Measurements from ENCODE around the gene DYDC2. TPM values are rescaled to one million over a fixed set of nuclear protein-coding genes. Genes with fewer than 3 reads are reported as not detected.

The DYDC2 gene
- not detected for total RNA-seq

DNA sequence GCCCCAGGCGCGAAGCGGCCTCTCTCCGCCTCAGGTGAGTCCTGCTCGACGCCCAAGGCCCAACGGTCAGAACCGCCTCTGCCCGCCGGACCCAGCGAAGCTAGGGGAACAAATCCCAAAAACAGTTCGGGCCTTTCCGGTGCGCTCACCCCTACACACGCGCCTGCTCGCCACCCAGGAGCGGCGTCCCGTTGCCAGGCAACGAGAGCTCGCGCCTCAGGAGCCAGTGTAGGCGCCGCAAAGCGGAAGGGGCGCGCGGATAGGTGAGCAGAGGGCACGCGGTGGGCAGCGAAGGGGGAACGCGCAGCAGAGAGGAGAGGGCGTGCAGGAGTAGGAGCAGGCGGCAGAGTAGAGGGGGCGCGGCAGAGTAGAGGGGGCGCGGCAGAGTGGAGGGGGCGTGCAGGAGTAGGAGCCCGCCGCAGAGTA, at the start of gene DYDC2, which contains the start of gene DYDC1:
TSS of gene DYDC2 (plus strand) at position 219 of the 426 bp plus-strand sequence. CDS start 5,663 bp downstream, outside the sequence.
TSS of gene DYDC1 (minus strand) at position 193 of the 426 bp plus-strand sequence. CDS start 4,154 bp downstream, outside the sequence.
- Histone ChIP-seq H3K27me3 (ENCODE audit: control insufficient read depth in 3 of 3, insufficient read depth in 3 of 3, low read length in 3 of 3) (peaks cover 9 to 21% (median 16%) of the 10 kb centered on the region in 3 donors), H3K9ac (ENCODE audit: low read depth in 1 of 3, low read length in 3 of 3) (peak within 1 kb of the TSS in 1 of 3 donors; percentile 33)

GRCh38 chr10:80313523-80313922, 43.1 kb upstream of the DYDC2 start:
- H3K4me1 ChIP-seq (ENCODE audit: control insufficient read depth in 3 of 3, insufficient read depth in 3 of 3, low read length in 3 of 3), result no peaks in the 10 kb centered on the region
- no peaks in the 10 kb centered on the region for H3K27me3 ChIP-seq (ENCODE audit: control insufficient read depth in 3 of 3, insufficient read depth in 3 of 3, low read length in 3 of 3)
- H3K9me3 ChIP-seq (ENCODE audit: control insufficient read depth in 3 of 3, low read length in 3 of 3), result no peaks in the 10 kb centered on the region
- H3K4me3 ChIP-seq (ENCODE audit: low read length in 3 of 3), result no peak overlapping the region
- H3K9ac ChIP-seq (ENCODE audit: low read depth in 1 of 3, low read length in 3 of 3), result no peak overlapping the region
- no peak overlapping the region for H3K27ac ChIP-seq (ENCODE audit: low read depth, low read length)
- H3K36me3 ChIP-seq (ENCODE audit: control insufficient read depth in 3 of 3, insufficient read depth in 3 of 3, low read length in 3 of 3), result no peaks in the 10 kb centered on the region

More for the DNA sequence above, at the start of gene DYDC2, which contains the start of gene DYDC1:
- peak within 1 kb of the TSS; percentile 23 to 60 (median 52) for H3K4me3 ChIP-seq (ENCODE audit: low read length in 3 of 3)
- H3K27ac ChIP-seq (ENCODE audit: low read depth, low read length), result no peak within 1 kb of the TSS
- H3K9me3 ChIP-seq (ENCODE audit: control insufficient read depth in 3 of 3, low read length in 3 of 3), result no peaks in the 10 kb centered on the region
- H3K4me1 ChIP-seq (ENCODE audit: control insufficient read depth in 3 of 3, insufficient read depth in 3 of 3, low read length in 3 of 3), result peaks cover 2 to 5% (median 3%) of the 10 kb centered on the region in 3 donors
- no peaks in the 10 kb centered on the region for H3K36me3 ChIP-seq (ENCODE audit: control insufficient read depth in 3 of 3, insufficient read depth in 3 of 3, low read length in 3 of 3)

DNA sequence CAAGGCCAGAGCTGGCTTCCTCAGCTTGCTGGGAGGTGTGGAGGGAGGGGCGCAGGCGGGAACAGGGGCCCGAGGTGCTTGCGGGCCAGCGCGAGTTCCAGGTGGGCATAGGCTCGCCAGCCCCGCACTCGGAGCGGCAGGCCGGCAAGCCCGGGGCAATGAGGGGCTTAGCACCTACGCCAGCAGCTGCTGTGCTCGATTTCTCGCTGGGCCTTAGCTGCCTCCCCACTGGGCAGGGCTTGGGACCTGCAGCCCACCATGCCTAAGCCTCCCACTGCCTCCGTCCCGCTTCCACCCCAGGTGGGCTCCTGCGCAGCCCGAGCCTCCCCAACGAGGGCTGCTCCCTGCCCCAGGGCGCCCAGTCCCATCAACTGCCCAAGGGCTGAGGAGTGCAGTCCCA, 41.2 kb upstream of the DYDC2 start:
- Histone ChIP-seq H3K27ac (ENCODE audit: low read depth, low read length) (no peak overlapping the region), H3K27me3 (ENCODE audit: control insufficient read depth in 3 of 3, insufficient read depth in 3 of 3, low read length in 3 of 3) (peaks cover 0 to 3% (median 0%) of the 10 kb centered on the region in 3 donors), H3K4me1 (ENCODE audit: control insufficient read depth in 3 of 3, insufficient read depth in 3 of 3, low read length in 3 of 3) (no peaks in the 10 kb centered on the region), H3K36me3 (ENCODE audit: control insufficient read depth in 3 of 3, insufficient read depth in 3 of 3, low read length in 3 of 3) (no peaks in the 10 kb centered on the region), H3K9me3 (ENCODE audit: control insufficient read depth in 3 of 3, low read length in 3 of 3) (no peaks in the 10 kb centered on the region), H3K9ac (ENCODE audit: low read depth in 1 of 3, low read length in 3 of 3) (no peak overlapping the region), H3K4me3 (ENCODE audit: low read length in 3 of 3) (no peak overlapping the region)

GRCh38 chr10:80318742-80319141, 37.8 kb upstream of the DYDC2 start:
- Histone ChIP-seq H3K27ac (ENCODE audit: low read depth, low read length) (no peak overlapping the region), H3K36me3 (ENCODE audit: control insufficient read depth in 3 of 3, insufficient read depth in 3 of 3, low read length in 3 of 3) (no peaks in the 10 kb centered on the region), H3K9ac (ENCODE audit: low read depth in 1 of 3, low read length in 3 of 3) (no peak overlapping the region), H3K9me3 (ENCODE audit: control insufficient read depth in 3 of 3, low read length in 3 of 3) (no peaks in the 10 kb centered on the region), H3K27me3 (ENCODE audit: control insufficient read depth in 3 of 3, insufficient read depth in 3 of 3, low read length in 3 of 3) (peaks cover 0 to 3% (median 0%) of the 10 kb centered on the region in 3 donors), H3K4me1 (ENCODE audit: control insufficient read depth in 3 of 3, insufficient read depth in 3 of 3, low read length in 3 of 3) (no peaks in the 10 kb centered on the region), H3K4me3 (ENCODE audit: low read length in 3 of 3) (no peak overlapping the region)

- Histone ChIP-seq H3K27ac (ENCODE audit: low read depth, low read length) (no peak overlapping the region), H3K9ac (ENCODE audit: low read depth in 1 of 3, low read length in 3 of 3) (no peak overlapping the region), H3K9me3 (ENCODE audit: control insufficient read depth in 3 of 3, low read length in 3 of 3) (no peaks in the 10 kb centered on the region), H3K4me1 (ENCODE audit: control insufficient read depth in 3 of 3, insufficient read depth in 3 of 3, low read length in 3 of 3) (no peaks in the 10 kb centered on the region), H3K27me3 (ENCODE audit: control insufficient read depth in 3 of 3, insufficient read depth in 3 of 3, low read length in 3 of 3) (peaks cover 0 to 3% (median 0%) of the 10 kb centered on the region in 3 donors), H3K36me3 (ENCODE audit: control insufficient read depth in 3 of 3, insufficient read depth in 3 of 3, low read length in 3 of 3) (no peaks in the 10 kb centered on the region), H3K4me3 (ENCODE audit: low read length in 3 of 3) (no peak overlapping the region)
Observed at GRCh38 chr10:80319318-80319717, 37.3 kb upstream of the DYDC2 start.

DNA sequence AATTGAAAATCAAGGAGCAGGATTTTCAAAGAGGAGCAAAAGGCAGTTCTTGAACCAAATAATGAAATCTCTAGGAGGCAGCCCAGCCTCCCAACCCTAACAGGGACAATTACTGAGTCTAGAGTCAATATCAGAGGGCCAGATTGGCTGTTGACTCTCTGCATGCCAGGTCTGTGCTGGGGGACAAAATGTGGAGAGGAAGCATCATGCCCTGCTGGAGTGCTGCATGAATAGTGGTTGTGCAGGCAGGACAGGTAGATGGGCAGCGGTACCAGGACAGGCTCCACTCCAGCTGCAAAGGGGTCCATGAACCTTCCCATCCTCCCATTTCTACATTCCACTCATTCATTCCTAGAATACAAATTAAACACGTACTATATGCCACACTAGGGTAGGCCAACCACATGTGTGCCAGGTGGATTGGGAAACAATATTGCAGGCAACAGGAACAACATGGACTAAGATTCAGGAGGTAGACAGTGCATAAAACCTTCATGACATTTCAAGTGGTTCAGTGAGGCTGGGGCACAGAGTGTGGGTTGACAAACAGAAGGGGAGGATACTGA, 36.8 kb upstream of the DYDC2 start:
- Histone ChIP-seq H3K27ac (ENCODE audit: low read depth, low read length) (no peak overlapping the region), H3K4me3 (ENCODE audit: low read length in 3 of 3) (no peak overlapping the region), H3K9ac (ENCODE audit: low read depth in 1 of 3, low read length in 3 of 3) (no peak overlapping the region), H3K9me3 (ENCODE audit: control insufficient read depth in 3 of 3, low read length in 3 of 3) (no peaks in the 10 kb centered on the region), H3K27me3 (ENCODE audit: control insufficient read depth in 3 of 3, insufficient read depth in 3 of 3, low read length in 3 of 3) (peaks cover 0 to 3% (median 0%) of the 10 kb centered on the region in 3 donors), H3K4me1 (ENCODE audit: control insufficient read depth in 3 of 3, insufficient read depth in 3 of 3, low read length in 3 of 3) (no peaks in the 10 kb centered on the region), H3K36me3 (ENCODE audit: control insufficient read depth in 3 of 3, insufficient read depth in 3 of 3, low read length in 3 of 3) (no peaks in the 10 kb centered on the region)

DNA sequence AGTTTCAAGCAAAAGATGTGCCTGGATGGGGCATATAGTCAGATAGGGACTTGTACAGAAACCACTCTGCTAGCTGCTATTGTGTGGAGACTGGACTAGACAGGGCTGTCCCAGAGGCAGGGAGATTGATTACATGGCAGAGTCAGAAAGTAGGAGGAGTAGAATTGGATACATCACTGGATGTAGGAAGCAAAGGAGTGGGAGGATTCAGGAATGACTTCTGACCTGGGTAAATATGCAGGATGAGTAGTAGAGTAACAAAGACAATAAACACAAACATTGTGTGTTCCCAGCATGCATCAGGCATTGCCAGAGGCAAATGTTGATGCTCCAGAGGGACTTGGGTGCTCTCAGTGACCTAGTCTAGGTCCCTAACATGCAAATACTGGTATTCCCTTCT, 36.2 kb upstream of the DYDC2 start:
- Histone ChIP-seq H3K9me3 (ENCODE audit: control insufficient read depth in 3 of 3, low read length in 3 of 3) (no peaks in the 10 kb centered on the region), H3K27me3 (ENCODE audit: control insufficient read depth in 3 of 3, insufficient read depth in 3 of 3, low read length in 3 of 3) (peaks cover 0 to 3% (median 0%) of the 10 kb centered on the region in 3 donors), H3K9ac (ENCODE audit: low read depth in 1 of 3, low read length in 3 of 3) (no peak overlapping the region), H3K4me3 (ENCODE audit: low read length in 3 of 3) (no peak overlapping the region), H3K27ac (ENCODE audit: low read depth, low read length) (no peak overlapping the region), H3K4me1 (ENCODE audit: control insufficient read depth in 3 of 3, insufficient read depth in 3 of 3, low read length in 3 of 3) (no peaks in the 10 kb centered on the region), H3K36me3 (ENCODE audit: control insufficient read depth in 3 of 3, insufficient read depth in 3 of 3, low read length in 3 of 3) (no peaks in the 10 kb centered on the region)

GRCh38 chr10:80321183-80321582, 35.4 kb upstream of the DYDC2 start:
- Histone ChIP-seq H3K4me3 (ENCODE audit: low read length in 3 of 3) (no peak overlapping the region), H3K27ac (ENCODE audit: low read depth, low read length) (no peak overlapping the region), H3K27me3 (ENCODE audit: control insufficient read depth in 3 of 3, insufficient read depth in 3 of 3, low read length in 3 of 3) (peaks cover 0 to 3% (median 0%) of the 10 kb centered on the region in 3 donors), H3K4me1 (ENCODE audit: control insufficient read depth in 3 of 3, insufficient read depth in 3 of 3, low read length in 3 of 3) (no peaks in the 10 kb centered on the region), H3K9ac (ENCODE audit: low read depth in 1 of 3, low read length in 3 of 3) (no peak overlapping the region), H3K9me3 (ENCODE audit: control insufficient read depth in 3 of 3, low read length in 3 of 3) (no peaks in the 10 kb centered on the region), H3K36me3 (ENCODE audit: control insufficient read depth in 3 of 3, insufficient read depth in 3 of 3, low read length in 3 of 3) (no peaks in the 10 kb centered on the region)

GRCh38 chr10:80322158-80322557, 34.4 kb upstream of the DYDC2 start:
- no peak overlapping the region for H3K27ac ChIP-seq (ENCODE audit: low read depth, low read length)

GRCh38 chr10:80322711-80323110, 33.9 kb upstream of the DYDC2 start:
- Histone ChIP-seq H3K4me3 (ENCODE audit: low read length in 3 of 3) (no peak overlapping the region), H3K27me3 (ENCODE audit: control insufficient read depth in 3 of 3, insufficient read depth in 3 of 3, low read length in 3 of 3) (peaks cover 0 to 6% (median 3%) of the 10 kb centered on the region in 3 donors), H3K9ac (ENCODE audit: low read depth in 1 of 3, low read length in 3 of 3) (no peak overlapping the region), H3K4me1 (ENCODE audit: control insufficient read depth in 3 of 3, insufficient read depth in 3 of 3, low read length in 3 of 3) (no peaks in the 10 kb centered on the region), H3K9me3 (ENCODE audit: control insufficient read depth in 3 of 3, low read length in 3 of 3) (no peaks in the 10 kb centered on the region), H3K27ac (ENCODE audit: low read depth, low read length) (no peak overlapping the region), H3K36me3 (ENCODE audit: control insufficient read depth in 3 of 3, insufficient read depth in 3 of 3, low read length in 3 of 3) (no peaks in the 10 kb centered on the region)

More at GRCh38 chr10:80322158-80322557, 34.4 kb upstream of the DYDC2 start:
- H3K4me3 ChIP-seq (ENCODE audit: low read length in 3 of 3), result no peak overlapping the region
- no peaks in the 10 kb centered on the region for H3K4me1 ChIP-seq (ENCODE audit: control insufficient read depth in 3 of 3, insufficient read depth in 3 of 3, low read length in 3 of 3)
- H3K36me3 ChIP-seq (ENCODE audit: control insufficient read depth in 3 of 3, insufficient read depth in 3 of 3, low read length in 3 of 3), result no peaks in the 10 kb centered on the region
- peaks cover 0 to 5% (median 3%) of the 10 kb centered on the region in 3 donors for H3K27me3 ChIP-seq (ENCODE audit: control insufficient read depth in 3 of 3, insufficient read depth in 3 of 3, low read length in 3 of 3)
- no peaks in the 10 kb centered on the region for H3K9me3 ChIP-seq (ENCODE audit: control insufficient read depth in 3 of 3, low read length in 3 of 3)
- no peak overlapping the region for H3K9ac ChIP-seq (ENCODE audit: low read depth in 1 of 3, low read length in 3 of 3)
